ENCODE results near the gene EFTUD2.
"Not testable (repeated sequence)": the region's sequence is repeated elsewhere in the genome, so short reads cannot be mapped to it uniquely, and the experiment has no call there.

EFTUD2 gene

DNA sequence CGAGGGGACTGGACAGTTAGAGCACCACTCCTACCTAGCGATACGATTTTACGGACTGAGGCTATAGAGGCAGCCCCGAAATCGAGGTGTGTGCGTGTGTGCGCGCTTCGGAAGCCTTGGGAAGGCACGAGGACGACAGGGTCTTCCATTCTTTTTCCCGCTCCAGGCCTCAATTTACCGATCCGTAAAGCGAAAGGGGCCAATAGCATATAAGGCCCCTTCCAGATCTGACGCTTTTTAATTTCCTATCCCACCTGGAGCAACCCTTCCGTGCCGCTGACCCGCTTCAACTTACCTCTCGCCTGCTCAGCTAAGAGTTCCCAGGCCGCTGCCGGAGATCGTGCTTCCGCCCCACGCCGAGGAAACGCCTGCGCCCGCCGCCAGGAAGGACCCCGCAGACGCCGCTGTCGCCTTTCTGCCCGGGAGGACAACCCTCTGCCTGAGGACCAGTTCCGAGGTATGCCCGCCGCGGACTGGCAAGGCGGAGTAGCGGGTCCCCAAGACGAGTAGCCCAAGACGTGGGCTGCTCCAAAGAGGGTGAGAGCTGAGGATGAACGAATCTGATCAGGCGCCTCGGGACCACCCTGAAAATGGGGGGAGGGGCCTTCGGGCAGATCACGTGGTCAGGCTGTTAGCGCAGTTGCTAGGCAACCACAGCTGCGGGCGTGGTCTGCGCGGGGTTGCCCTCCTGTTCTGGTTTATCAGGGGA, at the start of gene EFTUD2:
TSS of gene EFTUD2 (minus strand) at position 372 of the 709 bp plus-strand sequence. CDS start 4,924 bp downstream, outside the sequence.
- DNase-seq = peak; percentile 93

DNA sequence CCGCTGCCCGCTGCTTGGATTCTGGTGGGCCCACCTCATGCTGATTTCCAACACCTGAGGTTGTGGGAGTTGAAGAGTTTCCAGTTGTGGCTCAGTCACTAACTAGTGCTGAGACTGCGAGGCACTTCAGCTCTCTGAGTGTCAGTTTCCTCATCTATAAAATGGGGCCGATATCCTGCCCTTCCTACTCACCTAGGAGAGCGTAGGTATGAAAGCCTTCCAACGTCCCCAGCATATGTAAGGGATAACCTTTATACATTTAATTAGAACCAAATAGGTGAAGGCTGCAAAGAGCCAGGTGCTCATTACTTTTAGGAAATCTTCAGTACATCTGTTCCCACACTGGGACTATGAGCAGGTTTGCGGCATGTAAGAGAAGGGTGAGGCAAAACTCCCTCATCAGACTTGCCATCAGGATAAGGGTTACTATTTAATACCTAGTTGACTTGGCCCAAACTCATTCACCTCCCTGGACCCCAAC, 49.1 kb upstream of the EFTUD2 start:
- DNase-seq = no peak

DNA sequence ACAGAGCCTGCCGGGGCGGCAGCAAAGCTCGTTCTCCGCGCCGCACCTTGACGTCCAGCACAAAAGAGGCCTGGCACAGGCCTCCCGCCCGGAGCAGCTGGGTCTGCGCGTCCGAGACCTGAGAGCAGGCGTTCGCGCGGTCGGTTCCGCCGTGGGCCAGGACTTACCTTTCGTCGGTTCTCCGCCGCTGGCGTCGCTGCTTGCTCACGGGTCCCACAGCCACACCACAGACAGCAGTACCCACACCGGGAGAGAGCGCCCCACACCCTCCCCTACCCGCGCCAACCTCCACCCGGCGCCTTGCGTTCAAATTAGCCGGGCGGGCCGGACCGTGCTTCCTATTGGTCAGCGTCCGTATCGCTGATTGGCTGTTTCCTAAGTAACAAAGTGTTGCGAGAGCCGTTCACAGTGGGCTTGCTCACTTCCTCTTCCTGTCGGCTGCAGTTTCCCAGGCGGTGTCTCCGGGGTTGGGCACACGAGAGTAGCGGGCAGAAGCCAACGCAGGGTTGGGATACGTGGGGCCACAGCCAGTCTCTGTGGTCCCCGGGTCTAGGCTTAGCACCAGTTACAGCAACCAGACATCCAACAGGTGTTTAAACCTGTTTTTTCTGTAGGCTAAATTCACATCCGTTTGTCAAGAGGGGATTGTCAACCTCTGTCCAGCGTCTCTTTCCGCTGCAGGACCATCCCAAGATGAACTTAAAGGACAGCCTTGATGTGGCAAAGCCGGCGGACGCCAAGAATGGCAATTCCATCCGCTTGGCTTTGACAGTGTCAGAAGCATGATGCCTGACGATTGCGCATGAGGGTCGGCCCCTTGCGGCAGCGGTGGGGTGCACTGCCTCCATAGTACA, 48.4 kb upstream of the EFTUD2 start, which contains the start of gene KIF18B:
TSS of gene KIF18B (minus strand) at position 313 of the 854 bp plus-strand sequence. CDS start 11,429 bp downstream, outside the sequence.
- DNase-seq = peak; percentile 98

DNA sequence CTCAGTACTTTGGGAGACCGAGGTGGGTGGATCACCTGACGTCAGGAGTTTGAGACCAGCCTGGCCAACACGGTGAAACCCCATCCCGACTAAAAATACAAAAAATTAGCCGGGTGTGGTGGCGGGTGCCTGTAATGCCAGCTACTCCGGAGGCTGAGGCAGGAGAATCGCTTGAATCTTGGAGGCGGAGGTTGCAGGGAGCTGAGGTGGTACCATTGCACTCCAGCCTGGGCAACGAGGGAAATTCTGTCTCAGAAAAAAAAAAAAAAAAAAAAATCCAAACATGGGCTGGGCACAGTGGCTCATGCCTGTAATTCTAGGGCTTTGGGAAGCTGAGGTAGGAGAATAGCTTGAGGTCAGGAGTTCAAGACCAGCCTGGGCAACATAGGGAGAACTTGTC, 46.4 kb upstream of the EFTUD2 start:
- not testable (repeated sequence) for DNase-seq

DNA sequence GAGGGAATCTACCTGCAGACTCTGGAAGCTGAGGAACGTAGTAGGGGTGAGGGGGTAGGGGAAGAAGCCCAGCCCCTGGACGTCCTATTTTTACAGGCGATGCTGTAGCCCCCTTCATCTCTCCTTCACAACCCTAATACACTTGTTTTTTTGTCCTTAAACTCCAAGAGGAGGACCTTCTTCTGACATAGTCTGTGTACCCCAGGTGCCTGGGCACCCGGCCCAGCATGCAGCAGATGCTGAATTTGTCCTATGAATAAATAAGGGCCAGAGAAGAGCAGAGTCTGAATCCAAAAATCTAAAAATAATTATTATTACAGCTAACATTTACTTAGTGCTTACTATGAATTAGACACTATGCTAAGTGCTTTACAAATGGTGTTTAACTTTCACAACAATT, 43.2 kb upstream of the EFTUD2 start:
- no peak for DNase-seq

DNA sequence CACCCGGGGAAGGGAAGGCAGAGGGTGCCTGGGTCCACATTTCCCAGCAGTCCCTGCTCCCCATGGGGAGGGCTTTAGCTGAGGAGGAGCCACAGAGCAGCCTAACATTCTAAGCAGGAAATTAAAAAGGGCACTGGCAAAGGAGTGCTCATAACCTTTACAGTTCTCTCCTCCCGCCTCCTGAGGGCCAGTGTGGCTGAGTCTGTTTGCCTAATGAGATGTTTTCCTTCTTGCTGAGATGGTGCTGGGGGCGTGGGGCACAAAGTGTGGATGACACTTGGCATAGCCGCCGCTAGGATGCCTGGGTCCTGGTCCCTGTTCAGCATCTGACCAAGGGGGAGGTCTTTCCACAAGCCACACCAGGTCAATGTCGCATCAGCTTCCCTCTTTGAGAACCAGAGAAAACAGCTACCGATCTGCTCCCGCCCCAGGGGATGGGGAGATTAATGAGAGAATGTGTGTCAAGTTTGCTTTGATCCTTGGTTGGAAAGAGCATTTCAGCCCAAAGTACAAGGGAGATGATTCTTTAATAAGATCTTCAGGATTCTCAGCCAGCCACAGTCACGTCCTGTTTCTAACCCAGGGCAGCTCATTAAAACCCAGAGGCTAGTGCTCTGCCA, 42.6 kb upstream of the EFTUD2 start:
- DNase-seq = no peak

DNA sequence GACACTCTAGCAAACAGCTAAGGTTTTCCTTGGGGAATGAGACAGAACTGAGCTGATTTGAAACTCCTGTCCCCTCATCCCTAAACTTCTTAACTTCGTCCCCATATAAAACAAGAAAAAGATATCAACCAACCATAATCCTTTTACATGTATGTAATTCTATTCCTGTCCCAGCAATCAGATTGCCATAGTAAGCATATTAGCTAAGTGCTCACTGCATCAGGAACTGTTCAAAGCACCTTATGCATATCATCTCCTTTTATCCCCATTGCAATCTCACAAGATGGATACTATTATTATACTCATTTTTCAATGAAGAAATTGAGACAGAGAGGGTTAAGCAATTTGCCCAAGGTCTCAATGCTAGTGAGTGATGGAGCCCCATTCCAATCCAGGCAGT, 41.5 kb upstream of the EFTUD2 start:
- no peak for DNase-seq

DNA sequence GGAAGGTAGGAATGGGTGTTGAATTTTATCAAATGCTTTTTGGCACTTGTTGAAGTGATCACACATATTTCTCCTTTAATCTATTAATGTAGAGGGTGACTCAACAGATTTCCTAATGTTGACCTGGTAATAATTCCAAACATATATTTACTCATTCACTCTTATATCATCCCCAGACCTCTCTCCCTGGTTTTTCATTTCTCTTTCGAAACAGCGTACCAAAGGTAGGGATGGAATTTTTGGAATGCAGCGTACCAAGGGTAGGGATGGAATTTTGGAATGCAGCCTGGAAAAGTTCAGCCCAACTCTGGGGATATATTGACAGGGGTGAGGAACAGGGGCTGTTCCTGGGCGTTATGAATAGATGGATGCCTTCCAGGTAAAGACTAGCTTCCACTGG, 41.1 kb upstream of the EFTUD2 start:
- no peak for DNase-seq

DNA sequence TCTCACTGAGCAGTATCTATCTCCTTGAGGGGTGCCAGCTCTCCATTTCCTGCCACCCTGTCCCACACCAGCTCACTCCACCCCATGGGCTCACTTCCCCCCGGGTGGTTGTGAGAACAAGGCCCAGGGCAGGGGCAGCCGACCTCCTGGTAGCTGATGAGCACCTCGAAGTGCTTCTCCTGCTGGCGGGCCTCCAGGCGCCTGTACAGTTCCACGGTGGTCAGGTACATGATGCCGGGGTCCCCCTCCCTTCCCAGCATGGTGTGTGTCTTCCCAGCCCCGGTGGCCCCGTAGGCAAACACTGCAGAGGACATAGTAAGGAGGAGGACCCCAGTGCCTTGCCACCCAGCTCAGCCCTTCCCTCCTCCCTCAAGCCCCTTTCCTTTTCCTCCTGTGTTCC, 35.9 kb upstream of the EFTUD2 start:
- DNase-seq = no peak

DNA sequence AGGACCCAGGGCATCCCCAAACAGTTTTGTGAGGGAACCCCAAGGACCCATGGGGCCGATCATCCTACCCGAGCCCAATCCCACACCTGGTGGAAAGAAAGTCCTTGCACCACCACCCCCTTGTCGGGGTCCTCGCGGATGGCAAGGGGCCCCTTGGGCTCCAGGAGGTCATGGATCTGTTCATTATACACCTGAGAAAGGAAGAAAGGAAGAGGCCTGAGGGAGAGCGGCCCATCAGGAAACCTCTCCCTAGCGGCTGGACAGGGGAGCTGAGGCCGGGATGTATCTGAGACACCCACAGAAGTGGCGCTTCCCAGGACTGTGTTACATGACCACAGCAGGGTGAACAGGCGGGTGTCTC, 35.5 kb upstream of the EFTUD2 start:
- no peak for DNase-seq

DNA sequence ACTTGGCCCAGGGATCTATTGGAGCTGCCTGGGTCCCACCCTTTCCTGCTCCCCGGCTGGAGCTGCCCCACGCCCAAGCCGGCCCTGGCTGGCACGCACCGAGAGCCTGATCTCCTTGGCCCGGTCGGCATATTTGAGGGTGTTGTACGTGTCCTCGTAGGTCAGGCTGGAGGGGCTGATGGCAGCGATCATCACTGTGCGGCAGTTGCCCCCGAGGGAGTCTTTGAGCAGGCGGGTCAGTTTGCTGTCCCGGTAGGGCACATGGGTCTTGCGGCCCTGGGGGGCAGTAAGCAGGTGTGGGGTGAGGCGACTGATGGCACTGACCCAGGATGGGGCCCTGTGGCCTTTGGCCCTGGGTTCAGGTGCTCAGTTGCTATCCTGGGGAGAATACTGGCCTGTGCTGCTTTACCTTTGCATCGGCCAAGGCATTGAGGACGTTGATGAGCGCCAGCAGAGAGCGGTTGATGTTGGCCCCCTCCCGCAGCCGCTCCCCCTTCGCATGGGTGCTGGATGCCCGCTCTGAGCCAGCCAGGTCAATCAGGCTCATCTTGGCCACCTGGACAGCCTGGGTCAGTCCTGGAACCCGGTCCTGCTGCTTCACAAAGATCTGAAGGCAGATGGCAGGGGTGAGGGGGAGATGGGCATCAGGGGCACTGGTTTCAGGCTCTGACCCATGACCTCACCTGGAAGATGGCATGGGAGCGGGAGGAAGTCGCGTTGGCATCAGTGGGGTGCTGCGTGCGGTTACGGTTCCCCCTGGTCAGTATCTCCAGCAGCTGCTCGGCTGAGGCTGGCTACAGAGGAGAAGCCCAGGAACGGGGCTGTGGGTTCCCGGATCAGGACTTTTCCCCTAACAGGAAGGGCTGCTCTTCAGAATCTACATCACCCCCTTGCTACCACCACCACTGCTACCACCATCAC, 34.8 kb upstream of the EFTUD2 start:
- no peak for DNase-seq

DNA sequence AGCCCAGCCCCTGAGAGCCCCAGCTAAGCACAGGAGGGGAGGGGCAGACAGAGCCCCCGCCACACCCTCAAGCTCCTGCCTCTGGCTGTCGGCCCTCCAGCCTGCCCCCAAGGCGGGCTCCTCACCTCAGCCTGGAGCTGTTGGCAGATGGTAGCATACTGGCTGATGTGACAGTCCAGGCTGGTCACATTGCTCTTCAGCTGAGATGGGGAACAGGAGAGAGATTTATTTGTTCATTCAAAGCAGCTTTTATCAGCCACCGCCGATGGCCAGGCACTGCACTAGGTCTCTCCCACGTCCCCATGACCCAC, 33.5 kb upstream of the EFTUD2 start:
- DNase-seq = no peak

DNA sequence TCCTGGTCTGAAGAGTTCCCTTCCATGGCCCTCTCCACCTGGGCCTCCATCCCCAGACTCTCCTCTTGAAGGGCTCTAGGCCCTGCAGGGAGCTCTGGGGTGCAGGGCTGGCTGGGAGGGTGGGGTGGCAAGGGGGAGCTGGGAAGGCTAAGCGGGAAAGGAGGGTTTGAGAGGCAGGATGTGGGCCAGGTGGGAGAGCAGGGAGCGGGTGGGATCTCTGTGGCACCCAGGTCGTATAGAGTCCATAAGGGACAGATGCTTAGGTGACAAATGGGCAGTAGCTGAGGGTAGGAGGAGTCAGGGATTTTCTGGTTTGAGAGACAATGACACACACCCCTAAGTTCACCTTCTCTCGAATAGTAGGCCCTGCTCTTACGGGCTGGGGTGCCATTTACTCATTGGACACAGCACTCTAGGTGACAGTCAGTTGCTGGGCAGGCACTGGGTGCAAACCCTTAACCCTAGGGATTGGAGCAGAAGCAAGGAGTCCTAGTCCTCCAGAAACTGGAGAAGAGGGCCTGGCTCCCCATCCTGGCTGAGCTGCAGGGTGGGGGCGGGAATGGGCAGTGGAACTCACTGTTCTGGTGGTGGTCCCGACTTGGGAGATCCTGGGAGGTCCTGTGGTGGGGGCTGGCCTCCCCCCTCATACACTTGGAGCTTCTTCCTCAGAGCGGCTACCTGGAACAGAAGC, 33.0 kb upstream of the EFTUD2 start:
- no peak for DNase-seq

DNA sequence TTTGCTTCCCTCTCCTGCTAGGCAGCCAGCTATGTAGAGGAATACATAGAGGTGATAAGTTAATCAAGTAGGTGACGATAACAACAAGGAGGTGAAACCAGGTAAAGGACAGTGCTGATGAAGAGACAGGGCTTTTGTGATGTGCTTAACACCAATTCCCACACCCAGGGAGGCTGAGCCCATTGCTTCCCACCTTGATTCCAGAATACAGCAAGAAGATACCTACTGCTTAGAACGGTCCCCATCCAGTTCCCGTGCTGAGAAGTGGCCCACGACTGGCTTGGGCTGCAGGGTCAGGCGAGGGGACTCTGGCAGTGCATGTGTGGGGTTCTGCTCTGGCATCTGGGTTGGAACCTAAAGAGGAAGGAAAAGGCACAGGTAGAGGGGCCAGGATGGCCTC, 32.1 kb upstream of the EFTUD2 start:
- DNase-seq = no peak

DNA sequence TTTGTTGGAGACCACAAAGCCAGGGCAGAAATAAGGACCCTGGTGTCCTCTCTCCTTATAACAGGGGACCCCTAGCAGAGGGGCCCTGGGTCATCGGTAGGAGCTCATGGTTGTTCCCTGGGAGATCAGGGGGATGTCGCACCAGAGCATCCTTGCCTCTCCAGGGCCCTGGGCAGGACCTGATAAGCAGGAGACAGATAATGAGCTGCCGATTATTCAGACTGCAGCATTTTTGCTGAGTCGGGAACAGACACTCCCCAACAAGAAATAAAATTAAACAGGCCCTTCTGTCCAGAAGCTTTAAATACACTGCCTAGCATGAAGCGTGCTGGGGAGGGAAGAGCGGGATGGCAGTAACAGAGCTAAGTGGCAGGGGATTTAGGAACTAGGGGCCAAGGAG, 31.4 kb upstream of the EFTUD2 start:
- DNase-seq = no peak

DNA sequence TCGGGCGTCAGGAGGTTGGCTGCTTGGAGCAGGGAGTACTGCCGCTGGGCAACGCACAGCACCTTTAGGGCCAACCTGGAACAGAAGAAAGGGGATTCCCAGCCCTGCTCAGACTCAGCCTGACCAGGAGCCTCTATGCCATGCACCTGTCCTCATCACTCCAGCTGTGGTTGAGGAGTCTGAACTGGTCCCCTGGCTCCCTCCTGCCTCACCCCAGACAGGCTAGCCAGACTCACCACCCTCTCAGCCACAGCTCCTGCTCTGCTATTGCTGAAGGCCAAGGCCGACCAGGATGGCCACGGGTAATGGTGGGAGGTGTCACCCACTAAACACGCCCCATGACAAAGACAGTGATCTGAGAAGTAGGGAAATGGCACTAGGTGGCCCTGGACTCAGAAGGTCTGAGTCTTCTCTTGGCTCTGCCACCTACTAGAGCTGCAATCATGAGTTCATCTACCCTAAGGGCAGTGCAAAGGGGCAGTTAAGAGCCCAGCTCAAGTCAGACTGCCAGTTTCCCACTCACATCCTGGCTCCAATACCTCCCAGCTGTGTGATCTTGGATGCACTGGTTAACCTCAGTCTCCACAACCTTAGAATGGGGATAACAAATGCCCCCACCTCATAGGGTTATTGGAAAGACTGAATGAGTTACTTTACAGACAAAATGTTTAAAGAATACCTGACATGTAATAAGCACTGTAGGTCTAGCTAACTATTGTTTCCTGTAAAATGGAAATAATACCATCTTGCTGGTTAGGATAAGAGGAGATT, 29.9 kb upstream of the EFTUD2 start:
- DNase-seq = no peak

DNA sequence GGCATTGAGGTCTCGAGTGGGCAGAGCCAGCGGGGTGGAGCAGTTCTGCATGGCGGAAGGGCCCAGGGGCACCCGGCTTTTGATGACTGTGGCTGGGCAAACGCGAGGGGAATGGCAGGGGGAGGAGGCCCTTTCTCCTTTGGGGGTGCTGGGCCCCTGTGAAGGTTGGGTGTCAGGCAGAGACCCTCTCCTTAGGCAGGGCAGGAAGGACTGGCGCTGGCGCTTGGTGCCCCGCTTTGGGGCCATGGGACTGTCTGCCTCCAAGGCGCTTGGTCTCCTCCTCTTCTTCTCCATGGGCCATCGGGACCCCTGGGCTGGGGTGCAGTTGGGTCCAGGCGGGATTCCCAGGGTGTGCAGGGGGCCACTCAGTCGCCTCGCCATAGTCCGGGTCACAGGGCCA, 28.9 kb upstream of the EFTUD2 start:
- DNase-seq = no peak

DNA sequence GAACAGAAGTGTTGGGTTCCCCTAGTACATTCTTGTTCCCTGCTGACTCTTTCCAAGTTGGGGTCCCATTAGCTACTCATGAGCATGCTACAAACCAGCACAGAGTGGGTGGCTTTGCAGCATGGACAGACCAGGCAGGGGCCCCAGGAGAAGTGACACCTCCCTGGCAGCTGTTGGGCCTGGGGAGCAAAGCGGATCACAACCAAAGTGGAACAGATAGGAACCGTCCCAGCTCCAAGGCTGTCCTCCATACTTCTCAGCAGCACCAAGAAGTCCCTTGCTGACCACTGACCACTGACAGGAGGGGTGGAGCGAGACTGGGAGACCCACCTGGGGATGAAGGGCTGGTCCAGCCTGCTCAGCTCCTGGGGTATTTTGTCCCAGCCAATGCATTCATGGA, 28.5 kb upstream of the EFTUD2 start:
- DNase-seq = no peak

DNA sequence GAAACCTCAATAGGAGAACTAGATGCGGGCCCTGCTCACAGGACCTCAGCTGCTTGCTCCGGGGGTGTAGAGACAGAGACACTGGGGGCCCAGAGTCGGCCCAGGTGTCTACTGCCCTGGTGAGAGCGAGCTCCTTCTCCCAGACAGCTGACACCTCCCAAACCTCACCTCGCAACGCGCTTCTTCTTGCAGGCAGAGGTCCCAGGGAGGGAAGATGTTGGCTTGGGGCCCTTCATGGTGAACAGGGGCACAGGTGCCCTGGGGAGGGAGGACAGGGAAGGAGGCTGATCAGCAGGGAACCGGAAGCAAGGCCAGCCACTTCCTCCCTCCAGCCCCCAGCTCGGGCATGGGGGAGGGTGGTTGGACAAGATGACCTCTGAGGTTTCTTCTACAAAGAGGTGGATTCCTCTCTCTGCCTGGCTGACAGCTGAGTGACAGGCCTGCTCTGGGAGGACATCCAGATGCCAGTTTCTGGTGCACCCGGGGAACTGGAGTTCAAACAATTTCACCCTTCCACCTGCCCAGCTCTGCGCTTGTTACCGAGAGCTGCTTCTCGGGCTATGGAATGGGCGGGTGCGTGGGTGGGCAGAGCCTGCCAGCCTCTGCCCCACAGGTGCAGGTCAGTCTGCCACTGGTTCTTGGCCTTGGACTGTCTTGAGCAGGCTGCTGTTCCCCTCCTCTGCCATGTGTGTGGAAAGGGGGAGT, 27.7 kb upstream of the EFTUD2 start:
- no peak for DNase-seq

All from activated CD4-positive, alpha-beta T cell treated with anti-CD3 and anti-CD28 coated beads, Interleukin-10, Interleukin-2, amounts not matched to agents 100 ng/mL and 50 ng/mL, durations not matched to agents 16 hours and 8 hours (primary cell).